Naive thymus-derived CD8-positive, alpha-beta T cell (primary cell): ENCODE results near the gene ELANE. TPM values are rescaled to one million over a fixed set of nuclear protein-coding genes. Genes with fewer than 3 reads are reported as not detected.
A peak's percentile ranks its signal among the peaks of the same experiment; 100 is the strongest.

Source experiments
- ATAC-seq, 2 donors: fragments of 150-1000 bp; cut with Tn5 transposase in 1 of 2; sonication (Bioruptor Pico), chemical (Tn5 transposase) in 1 of 2; 1 replicate in 1 of 2; 2 replicates in 1 of 2; pipeline ENCODE4 v1.10.0; 2021; ENCODE audit warnings: mild to moderate bottlenecking in 2 of 2, moderate library complexity in 2 of 2
- POLR2A ChIA-PET: fragments of 350-600 bp; sonication (Branson Sonifier 250); formaldehyde crosslinking; loops from one replicate; lab custom pipeline; 2021; ENCODE audit warnings: antibody characterized with exemption; lab: Charles Lee
- DNase-seq, 10 donors: peaks; one replicate each; pipeline versions ENCODE4 v3.0.0 to v3.0.0-alpha.2; 2020 to 2022
- H3K27ac Mint-ChIP-seq, 10 donors: one replicate each; pipeline ENCODE4 v1.8.0; 2020 to 2022; ENCODE audit warnings: mild to moderate bottlenecking in 10 of 10, mixed read lengths in 10 of 10, moderate library complexity in 4 of 10, inconsistent platforms in 1 of 10
- H3K27me3 Mint-ChIP-seq, 5 donors: one replicate each; pipeline ENCODE4 v1.8.0; 2021 to 2022; ENCODE audit warnings: mixed read lengths in 5 of 5
- H3K36me3 Mint-ChIP-seq, 3 donors: one replicate each; pipeline ENCODE4 v1.8.0; 2020 to 2022; ENCODE audit warnings: mixed read lengths in 3 of 3, mild to moderate bottlenecking in 2 of 3, inconsistent platforms in 1 of 3
- H3K4me1 Mint-ChIP-seq, 4 donors: one replicate each; pipeline ENCODE4 v1.8.0; 2021 to 2022; ENCODE audit warnings: mixed read lengths in 4 of 4
- H3K4me3 Mint-ChIP-seq, 10 donors: one replicate each; pipeline ENCODE4 v1.8.0; 2020 to 2022; ENCODE audit warnings: mild to moderate bottlenecking in 10 of 10, mixed read lengths in 10 of 10, moderate library complexity in 6 of 10, inconsistent platforms in 1 of 10
- H3K9me3 Mint-ChIP-seq, 9 donors: one replicate each; pipeline ENCODE4 v1.8.0; 2020 to 2022; ENCODE audit warnings: mixed read lengths in 9 of 9, mild to moderate bottlenecking in 3 of 9, inconsistent platforms in 1 of 9, moderate library complexity in 1 of 9
- polyA plus RNA-seq, 3 donors: library from polyadenylated mRNA; unstranded; fragments of 300-500 nt; fragmentation: Illumina TruSeq; gene quantifications; one replicate each; pipeline ENCODE4 v1.2.3, GENCODE V29; 2021
- total RNA-seq, 8 experiments: library from RNA in 2 of 8; stranded (reverse) in 2 of 8; gene quantifications; one replicate each; pipeline ENCODE4 v1.2.3 and lab custom pipeline; 2021 to 2026

ELANE gene
- total and polyA plus RNA-seq, 5 experiments from 2014 or later = not detected

- DNase-seq (no peak), ATAC-seq (no peak)
- POLR2A ChIA-PET = interaction anchor here (0.9 to 2.6 kb wide), 3 partner anchors 13 to 16 kb away, joined by 5 to 12 read pairs (median 6); partner anchors contain the start of genes MED16 and RNU6-9
- Mint-ChIP-seq H3K27me3 (no peaks in the 10 kb centered on the region), H3K9me3 (no peaks in the 10 kb centered on the region), H3K36me3 (peaks cover 0 to 17% (median 0%) of the 10 kb centered on the region in 3 donors), H3K4me1 (peaks cover 0 to 2% (median under 1%) of the 10 kb centered on the region in 4 donors), H3K27ac (no peak overlapping the region), H3K4me3 (no peak overlapping the region)
These were observed 27.8 kb downstream of the ELANE start for GRCh38 chr19:879711-880438.

- H3K36me3 Mint-ChIP-seq = peaks cover 0 to 22% (median 2%) of the 10 kb centered on the region in 3 donors
- no peaks in the 10 kb centered on the region for H3K27me3 Mint-ChIP-seq
- H3K9me3 Mint-ChIP-seq = no peaks in the 10 kb centered on the region
- H3K4me1 Mint-ChIP-seq = peaks cover 0 to 2% (median under 1%) of the 10 kb centered on the region in 4 donors
- no peak overlapping the region for H3K4me3 Mint-ChIP-seq
- no peak for DNase-seq
- POLR2A ChIA-PET = interaction anchor here (1.0 to 2.1 kb wide), 6 partner anchors 10 to 34 kb away, joined by 3 to 12 read pairs (median 3); partner anchors contain the start of genes MED16 and RNU6-9
- ATAC-seq = no peak
- H3K27ac Mint-ChIP-seq = no peak overlapping the region
These were observed 29.4 kb downstream of the ELANE start for GRCh38 chr19:881385-882071.

- Mint-ChIP-seq H3K27me3 (no peaks in the 10 kb centered on the region), H3K36me3 (peaks cover 0 to 31% (median 2%) of the 10 kb centered on the region in 3 donors), H3K4me1 (peaks cover 0 to 7% (median 1%) of the 10 kb centered on the region in 4 donors), H3K4me3 (no peak overlapping the region), H3K27ac (no peak overlapping the region), H3K9me3 (no peaks in the 10 kb centered on the region)
- no peak for DNase-seq
- ATAC-seq = no peak
- POLR2A ChIA-PET = interaction anchor here (0.6 to 2.1 kb wide), 6 partner anchors 9 to 232 kb away, joined by 3 to 12 read pairs (median 3); partner anchors contain the start of genes MED16 and RNU6-9
These were observed 30.9 kb downstream of the ELANE start for GRCh38 chr19:882871-883497.

- Mint-ChIP-seq H3K36me3 (peaks cover 0 to 32% (median 2%) of the 10 kb centered on the region in 3 donors), H3K4me3 (no peak overlapping the region), H3K27ac (peak overlapping the region in 1 of 10 donors; percentile 47), H3K4me1 (peaks cover 0 to 13% (median 1%) of the 10 kb centered on the region in 4 donors), H3K27me3 (no peaks in the 10 kb centered on the region), H3K9me3 (no peaks in the 10 kb centered on the region)
- ATAC-seq (no peak), DNase-seq (no peak)
- POLR2A ChIA-PET = interaction anchor here (1.4 to 2.1 kb wide), 2 partner anchors 9 to 21 kb away, joined by 4 to 12 read pairs; partner anchors contain the start of genes MED16 and RNU6-9
These were observed 31.6 kb downstream of the ELANE start for GRCh38 chr19:883661-884211.

DNA sequence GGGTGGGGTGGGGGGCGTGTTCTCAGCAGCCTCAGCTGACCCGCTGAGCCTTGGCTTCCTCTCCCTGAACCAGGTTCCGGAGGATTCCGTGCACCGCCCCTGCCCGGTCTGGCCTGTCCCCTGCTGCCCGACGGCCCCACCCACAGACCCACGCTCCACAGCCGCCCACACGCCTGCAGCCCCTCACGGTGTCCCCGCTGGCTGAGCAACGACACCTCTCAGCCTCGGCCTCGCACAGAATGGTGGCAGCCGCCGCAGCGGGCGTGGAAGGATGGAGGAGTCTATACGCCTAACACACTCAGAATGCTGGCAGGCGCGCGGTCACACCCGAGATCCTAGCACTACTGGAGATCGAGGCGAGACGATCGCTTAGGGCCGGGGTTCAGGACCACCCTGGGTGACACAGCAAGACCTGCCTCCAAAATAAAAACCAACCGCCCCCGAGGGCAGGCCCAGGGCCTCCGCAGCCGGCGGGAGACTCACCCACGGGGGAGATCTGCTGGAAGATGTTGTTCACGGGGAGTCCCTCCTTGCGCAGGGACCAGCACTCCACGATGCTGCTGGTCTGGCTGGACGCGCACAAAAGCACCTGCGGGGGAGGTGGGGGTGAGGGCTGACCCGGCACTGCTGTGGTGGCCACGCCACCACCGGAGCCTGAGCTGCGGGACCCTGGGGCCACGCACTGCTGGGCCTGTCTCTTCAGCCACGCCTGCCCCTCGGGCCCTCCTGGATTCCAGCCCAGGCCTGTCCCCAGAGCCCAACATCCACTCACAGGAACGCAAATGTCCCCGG, 32.5 kb downstream of the ELANE start:
- POLR2A ChIA-PET = no interaction called here
- Mint-ChIP-seq H3K36me3 (peaks cover 0 to 37% (median 2%) of the 10 kb centered on the region in 3 donors), H3K4me3 (no peak overlapping the region), H3K4me1 (peaks cover 0 to 20% (median 2%) of the 10 kb centered on the region in 4 donors), H3K9me3 (no peaks in the 10 kb centered on the region), H3K27ac (no peak overlapping the region), H3K27me3 (no peaks in the 10 kb centered on the region)
- ATAC-seq (no peak), DNase-seq (no peak)

DNA sequence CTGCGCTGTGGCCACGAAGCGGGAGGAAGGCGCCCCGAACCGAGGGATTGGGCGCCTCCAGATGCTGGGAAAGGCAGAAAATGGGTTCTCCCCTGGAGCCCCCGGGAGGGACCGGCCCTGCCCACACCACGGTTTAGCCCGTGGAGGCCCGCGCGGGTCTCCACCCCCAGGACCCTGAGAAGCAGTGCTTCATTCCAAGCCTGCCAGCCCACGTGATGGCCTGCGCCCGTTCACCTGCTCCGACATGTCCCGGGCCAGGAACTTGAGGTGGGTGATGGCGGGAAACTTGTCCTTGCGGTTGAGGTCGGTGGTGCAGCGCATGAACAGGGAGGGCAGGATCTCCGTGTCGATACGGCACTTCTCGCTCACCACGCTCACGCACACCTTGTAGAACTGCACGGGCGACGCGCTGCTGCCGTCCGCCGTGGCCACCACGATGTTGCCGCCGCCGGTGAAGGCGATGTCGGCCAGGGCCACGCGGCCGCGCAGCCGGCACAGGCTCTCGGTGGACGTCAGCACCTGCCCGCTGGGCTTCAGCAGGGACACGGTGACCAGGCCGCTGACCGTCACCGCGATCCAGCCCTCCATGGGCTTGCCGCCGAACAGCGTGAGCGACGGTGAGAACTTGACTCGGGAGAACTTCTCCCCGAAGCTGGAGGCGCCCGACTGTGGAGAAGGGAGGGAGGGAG, 33.6 kb downstream of the ELANE start:
- Mint-ChIP-seq H3K4me3 (no peak overlapping the region), H3K9me3 (no peaks in the 10 kb centered on the region), H3K27ac (no peak overlapping the region), H3K27me3 (no peaks in the 10 kb centered on the region), H3K36me3 (peaks cover 0 to 34% (median 2%) of the 10 kb centered on the region in 3 donors), H3K4me1 (peaks cover 0 to 25% (median 5%) of the 10 kb centered on the region in 4 donors)
- ATAC-seq = no peak
- POLR2A ChIA-PET = no interaction called here
- no peak for DNase-seq

- peak overlapping the region in 2 of 10 donors; percentile 14 to 45 for H3K4me3 Mint-ChIP-seq
- no peak for ATAC-seq
- POLR2A ChIA-PET = interaction anchor here (1.1 to 14.3 kb wide), 4 partner anchors 10 to 30 kb away, joined by 3 to 376 read pairs (median 4); partner anchors contain the start of gene KISS1R
- no peak for DNase-seq
- no peaks in the 10 kb centered on the region for H3K27me3 Mint-ChIP-seq
- peaks cover 4 to 31% (median 14%) of the 10 kb centered on the region in 4 donors for H3K4me1 Mint-ChIP-seq
- no peaks in the 10 kb centered on the region for H3K9me3 Mint-ChIP-seq
- H3K36me3 Mint-ChIP-seq = peaks cover 0 to 28% (median 2%) of the 10 kb centered on the region in 3 donors
- H3K27ac Mint-ChIP-seq = peak overlapping the region in 3 of 10 donors; percentile 81 to 96 (median 89)
These were observed 35.0 kb downstream of the ELANE start for GRCh38 chr19:887072-887471.

DNA sequence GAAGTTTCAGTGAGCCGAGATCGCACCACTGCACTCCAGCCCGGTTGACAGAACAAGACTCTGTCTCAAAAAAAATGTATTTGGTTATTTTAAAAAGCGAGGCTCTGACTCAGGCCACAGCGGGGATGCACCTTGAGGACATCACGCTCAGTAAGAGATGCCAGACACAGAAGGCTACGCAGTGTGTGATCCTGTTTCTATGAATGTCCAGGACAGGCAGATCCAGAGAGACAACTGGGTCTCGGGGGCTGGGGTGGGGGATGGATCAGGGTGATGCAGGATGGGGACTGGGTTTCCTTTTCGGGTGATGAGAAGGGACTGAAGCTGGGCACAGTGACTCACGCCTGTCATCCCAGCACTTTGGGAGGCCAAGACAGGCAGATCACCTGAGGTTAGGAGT, 35.5 kb downstream of the ELANE start:
- POLR2A ChIA-PET = interaction anchor here (0.6 to 14.3 kb wide), 6 partner anchors 9 to 1197 kb away, joined by 3 to 376 read pairs (median 4); partner anchors contain the start of gene KISS1R
- no peak for ATAC-seq
- Mint-ChIP-seq H3K36me3 (peaks cover 0 to 26% (median 2%) of the 10 kb centered on the region in 3 donors), H3K4me1 (peaks cover 2 to 32% (median 17%) of the 10 kb centered on the region in 4 donors), H3K4me3 (peak overlapping the region in 2 of 10 donors; percentile 1 to 74), H3K27me3 (no peaks in the 10 kb centered on the region), H3K9me3 (no peaks in the 10 kb centered on the region), H3K27ac (peak overlapping the region in 3 of 10 donors; percentile 81 to 96 (median 89))
- DNase-seq = no peak

- peak overlapping the region in 7 of 10 donors; percentile 18 to 96 (median 84) for H3K27ac Mint-ChIP-seq
- H3K36me3 Mint-ChIP-seq = peaks cover 0 to 22% (median 3%) of the 10 kb centered on the region in 3 donors
- H3K27me3 Mint-ChIP-seq = peaks cover 0 to 3% (median 0%) of the 10 kb centered on the region in 5 donors
- peak overlapping the region in 6 of 10 donors; percentile 20 to 74 (median 53) for H3K4me3 Mint-ChIP-seq
- peak in 1 of 2 donors; percentile 48 for ATAC-seq
- POLR2A ChIA-PET = interaction anchor here (0.6 to 14.3 kb wide), 10 partner anchors 10 to 187 kb away, joined by 3 to 376 read pairs (median 4); partner anchors contain the start of gene KISS1R
- DNase-seq = peak in 3 of 10 donors; percentile 42 to 75 (median 58)
- H3K9me3 Mint-ChIP-seq = no peaks in the 10 kb centered on the region
- H3K4me1 Mint-ChIP-seq = peaks cover 6 to 39% (median 26%) of the 10 kb centered on the region in 4 donors
These were observed 36.7 kb downstream of the ELANE start for GRCh38 chr19:888581-889385.
